ENCODE data around the gene S100A5. TPM values are rescaled to one million over a fixed set of nuclear protein-coding genes. Genes with fewer than 3 reads are reported as not detected.

The S100A5 gene
- total and polyA plus RNA-seq, 9 of the 15 experiments (the other 6 are each of a cell fraction or from before 2014, with no cell fraction given): 0.56 to 1.4 (median 0.64) TPM; not detected in 5

GRCh38 chr1:153520818-153521476 is 19.8 kb downstream of the S100A5 start (continued):
- TF ChIP-seq MITF (IDR thresholded peaks at IDR 0.05) (no peak), NUFIP1 (IDR thresholded peaks at IDR 0.05; ENCODE audit: partially characterized antibody) (no peak), ZFX (CRISPR knock-in tag; IDR thresholded peaks at IDR 0.05) (no peak), ATF3 (IDR thresholded peaks at IDR 0.05) (no peak), ATF3 (CRISPR knock-in tag; conservative IDR thresholded peaks at IDR 0.05) (no peak), HDAC6 (IDR thresholded peaks at IDR 0.05; ENCODE audit: low read depth, low read length) (no peak), POLR2A (conservative IDR thresholded peaks at IDR 0.05) (no peak), SNRNP70 (optimal IDR thresholded peaks at IDR 0.05; ENCODE audit: low read depth, low read length) (no peak), ZNF165 (CRISPR knock-in tag; IDR thresholded peaks at IDR 0.05; ENCODE audit: borderline replicate concordance) (no peak), ZNF583 (CRISPR knock-in tag; IDR thresholded peaks at IDR 0.05) (no peak), ZBTB11 (CRISPR knock-in tag; IDR thresholded peaks at IDR 0.05) (no peak)

All from K562 (cell line).